CD8-positive, alpha-beta memory T cell (primary cell): ENCODE results near the gene APP. TPM values are rescaled to one million over a fixed set of nuclear protein-coding genes. Genes with fewer than 3 reads are reported as not detected.
"Not testable (repeated sequence)": the region's sequence is repeated elsewhere in the genome, so short reads cannot be mapped to it uniquely, and the experiment has no call there.

Experiments used
- CTCF ChIA-PET: fragments of 350-600 bp; sonication (Branson Sonifier 250); formaldehyde crosslinking; loops from one replicate; lab custom pipeline; 2021; ENCODE audit warnings: antibody characterized with exemption; lab: Charles Lee
- POLR2A ChIA-PET: fragments of 350-600 bp; sonication (Branson Sonifier 250); formaldehyde crosslinking; loops from one replicate; lab custom pipeline; 2021; ENCODE audit warnings: antibody characterized with exemption; lab: Charles Lee
- DNase-seq, 5 donors: peaks; one replicate each; pipeline versions ENCODE4 v3.0.0 to v3.0.0-alpha.2; 2020 to 2022; ENCODE audit warnings: mixed read lengths in 1 of 5
- H3K27ac ChIP-seq: one replicate; pipeline ENCODE4 v1.7.0; 2013; ENCODE audit warnings: low read depth, mild to moderate bottlenecking, low read length, moderate library complexity
- H3K27me3 ChIP-seq: 2 replicates; pipeline ENCODE4 v1.7.0; 2013; ENCODE audit warnings: low read length, mild to moderate bottlenecking; ENCODE audit not compliant: insufficient read depth, poor library complexity, severe bottlenecking
- H3K36me3 ChIP-seq: 2 replicates; pipeline ENCODE4 v1.7.0; 2013; ENCODE audit warnings: mild to moderate bottlenecking, low read length, moderate library complexity; ENCODE audit not compliant: insufficient read depth
- H3K4me1 ChIP-seq: 2 replicates; pipeline ENCODE4 v1.7.0; 2013; ENCODE audit warnings: mild to moderate bottlenecking, low read length, moderate library complexity; ENCODE audit not compliant: insufficient read depth
- H3K4me3 ChIP-seq: 2 replicates; pipeline ENCODE4 v1.7.0; 2013; ENCODE audit warnings: mild to moderate bottlenecking, low read length
- H3K9me3 ChIP-seq: 2 replicates; pipeline ENCODE4 v1.7.0; 2013; ENCODE audit warnings: mild to moderate bottlenecking, low read length
- H3K27ac Mint-ChIP-seq, 8 donors: one replicate each; pipeline ENCODE4 v1.8.0; 2020 to 2021; ENCODE audit warnings: mixed read lengths in 8 of 8, mild to moderate bottlenecking in 6 of 8, inconsistent platforms in 3 of 8, moderate library complexity in 3 of 8
- H3K27me3 Mint-ChIP-seq, 2 donors: one replicate each; pipeline ENCODE4 v1.8.0; 2020 to 2021; ENCODE audit warnings: mixed read lengths in 2 of 2, mild to moderate bottlenecking in 1 of 2, moderate library complexity in 1 of 2
- H3K36me3 Mint-ChIP-seq, 3 donors: one replicate each; pipeline ENCODE4 v1.8.0; 2020 to 2021; ENCODE audit warnings: mixed read lengths in 3 of 3, inconsistent platforms in 1 of 3, mild to moderate bottlenecking in 1 of 3
- H3K4me1 Mint-ChIP-seq, 3 donors: one replicate each; pipeline ENCODE4 v1.8.0; 2020 to 2021; ENCODE audit warnings: mixed read lengths in 3 of 3, inconsistent platforms in 1 of 3, mild to moderate bottlenecking in 1 of 3
- H3K4me3 Mint-ChIP-seq, 7 donors: one replicate each; pipeline ENCODE4 v1.8.0; 2020 to 2021; ENCODE audit warnings: mixed read lengths in 7 of 7, mild to moderate bottlenecking in 6 of 7, moderate library complexity in 4 of 7, inconsistent platforms in 2 of 7
- H3K9me3 Mint-ChIP-seq, 5 donors: one replicate each; pipeline ENCODE4 v1.8.0; 2020 to 2022; ENCODE audit warnings: mixed read lengths in 5 of 5, mild to moderate bottlenecking in 3 of 5, moderate library complexity in 2 of 5, inconsistent platforms in 1 of 5
- polyA plus RNA-seq: library from polyadenylated mRNA; unstranded; fragments of 300-500 nt; fragmentation: Illumina TruSeq; gene quantifications from one replicate; pipeline ENCODE4 v1.2.3, GENCODE V29; 2021
- total RNA-seq, 2 experiments: library from RNA; stranded (reverse); gene quantifications; one replicate each; pipeline ENCODE4 v1.2.3, GENCODE V29; 2021

Gene APP
- total and polyA plus RNA-seq, 3 experiments from 2014 or later, result 5.3 to 15.3 (median 15.2) TPM

- POLR2A ChIA-PET, result no interaction called here
- Mint-ChIP-seq H3K4me3 (no peak overlapping the region), H3K36me3 (peaks cover 0 to 1% (median 0%) of the 10 kb centered on the region in 3 donors), H3K27ac (no peak overlapping the region), H3K9me3 (no peaks in the 10 kb centered on the region), H3K4me1 (no peaks in the 10 kb centered on the region), H3K27me3 (no peaks in the 10 kb centered on the region)
- Histone ChIP-seq H3K4me3 (no peak overlapping the region), H3K36me3 (no peaks in the 10 kb centered on the region), H3K27me3 (no peaks in the 10 kb centered on the region), H3K4me1 (no peaks in the 10 kb centered on the region), H3K27ac (no peak overlapping the region), H3K9me3 (no peaks in the 10 kb centered on the region)
- CTCF ChIA-PET, result no interaction called here
- DNase-seq, result no peak
Observed at GRCh38 chr21:25925064-25925800, 245.3 kb downstream of the APP start.

DNA sequence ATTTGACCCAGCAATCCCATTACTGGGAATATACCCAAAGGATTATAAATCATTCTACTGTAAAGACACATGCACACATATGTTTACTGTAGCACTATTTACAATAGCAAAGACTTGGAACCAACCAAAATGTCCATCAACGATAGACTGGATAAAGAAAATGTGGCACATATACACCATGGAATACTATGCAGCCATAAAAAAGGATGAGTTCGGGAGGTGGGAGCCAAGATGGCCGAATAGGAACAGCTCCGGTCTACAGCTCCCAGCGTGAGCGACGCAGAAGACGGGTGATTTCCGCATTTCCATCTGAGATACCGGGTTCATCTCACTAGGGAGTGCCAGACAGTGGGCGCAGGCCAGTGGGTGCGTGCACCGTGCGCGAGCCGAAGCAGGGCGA, 252.4 kb downstream of the APP start:
- H3K27ac Mint-ChIP-seq, H3K27me3 ChIP-seq, DNase-seq, H3K4me1 ChIP-seq, CTCF ChIA-PET, H3K9me3 Mint-ChIP-seq, H3K4me1 Mint-ChIP-seq, H3K4me3 Mint-ChIP-seq, POLR2A ChIA-PET, H3K36me3 Mint-ChIP-seq, H3K4me3 ChIP-seq, H3K9me3 ChIP-seq, H3K27me3 Mint-ChIP-seq, H3K36me3 ChIP-seq, H3K27ac ChIP-seq: not testable (repeated sequence)

GRCh38 chr21:25916226-25916625, 254.3 kb downstream of the APP start:
- Mint-ChIP-seq H3K9me3 (peaks cover 5 to 8% (median 6%) of the 10 kb centered on the region in 5 donors), H3K4me3 (no peak overlapping the region), H3K27ac (no peak overlapping the region), H3K36me3 (peaks cover 0 to 7% (median 0%) of the 10 kb centered on the region in 3 donors), H3K4me1 (no peaks in the 10 kb centered on the region), H3K27me3 (peaks cover 0 to 2% of the 10 kb centered on the region in 2 donors)
- no peak for DNase-seq
- Histone ChIP-seq H3K4me1 (no peaks in the 10 kb centered on the region), H3K36me3 (no peaks in the 10 kb centered on the region), H3K4me3 (no peak overlapping the region), H3K27me3 (no peaks in the 10 kb centered on the region), H3K27ac (no peak overlapping the region), H3K9me3 (no peaks in the 10 kb centered on the region)
- ChIA-PET POLR2A (no interaction called here), CTCF (no interaction called here)

DNA sequence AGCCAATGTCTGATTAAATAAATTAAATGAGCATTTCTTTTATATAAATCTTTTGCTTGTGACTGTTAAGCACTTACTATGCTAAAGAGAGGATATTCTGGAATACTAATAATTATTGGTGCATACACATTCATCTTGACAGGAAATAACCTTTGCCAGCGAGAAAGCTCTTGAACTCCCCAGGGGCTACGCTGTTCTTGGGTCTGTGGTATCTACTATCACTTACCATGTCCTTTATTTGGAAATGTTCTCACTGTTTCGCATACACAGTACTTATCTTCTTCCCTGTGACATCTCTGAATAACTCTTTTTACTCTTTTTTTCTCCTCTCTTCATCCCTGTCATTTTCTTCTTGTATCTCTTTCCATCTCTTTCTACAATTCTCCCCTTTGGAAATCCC, 257.1 kb downstream of the APP start:
- peaks cover 0 to 2% of the 10 kb centered on the region in 2 donors for H3K27me3 Mint-ChIP-seq
- Histone ChIP-seq H3K36me3 (no peaks in the 10 kb centered on the region), H3K27ac (no peak overlapping the region), H3K27me3 (no peaks in the 10 kb centered on the region), H3K4me3 (no peak overlapping the region), H3K4me1 (no peaks in the 10 kb centered on the region), H3K9me3 (no peaks in the 10 kb centered on the region)
- H3K9me3 Mint-ChIP-seq, result peaks cover 5 to 8% (median 6%) of the 10 kb centered on the region in 5 donors
- no peak overlapping the region for H3K27ac Mint-ChIP-seq
- ChIA-PET POLR2A (no interaction called here), CTCF (no interaction called here)
- no peak for DNase-seq
- peaks cover 0 to 7% (median 0%) of the 10 kb centered on the region in 3 donors for H3K36me3 Mint-ChIP-seq
- H3K4me1 Mint-ChIP-seq, result no peaks in the 10 kb centered on the region
- no peak overlapping the region for H3K4me3 Mint-ChIP-seq

- no peak for DNase-seq
- Histone ChIP-seq H3K4me1 (no peaks in the 10 kb centered on the region), H3K4me3 (no peak overlapping the region), H3K9me3 (no peaks in the 10 kb centered on the region), H3K27me3 (no peaks in the 10 kb centered on the region), H3K27ac (no peak overlapping the region), H3K36me3 (no peaks in the 10 kb centered on the region)
- POLR2A ChIA-PET, result no interaction called here
- H3K9me3 Mint-ChIP-seq, result no peaks in the 10 kb centered on the region
- CTCF ChIA-PET, result no interaction called here
- no peaks in the 10 kb centered on the region for H3K36me3 Mint-ChIP-seq
- no peaks in the 10 kb centered on the region for H3K4me1 Mint-ChIP-seq
- no peaks in the 10 kb centered on the region for H3K27me3 Mint-ChIP-seq
- H3K27ac Mint-ChIP-seq, result no peak overlapping the region
- no peak overlapping the region for H3K4me3 Mint-ChIP-seq
Observed at GRCh38 chr21:25912402-25912746, 258.2 kb downstream of the APP start.

DNA sequence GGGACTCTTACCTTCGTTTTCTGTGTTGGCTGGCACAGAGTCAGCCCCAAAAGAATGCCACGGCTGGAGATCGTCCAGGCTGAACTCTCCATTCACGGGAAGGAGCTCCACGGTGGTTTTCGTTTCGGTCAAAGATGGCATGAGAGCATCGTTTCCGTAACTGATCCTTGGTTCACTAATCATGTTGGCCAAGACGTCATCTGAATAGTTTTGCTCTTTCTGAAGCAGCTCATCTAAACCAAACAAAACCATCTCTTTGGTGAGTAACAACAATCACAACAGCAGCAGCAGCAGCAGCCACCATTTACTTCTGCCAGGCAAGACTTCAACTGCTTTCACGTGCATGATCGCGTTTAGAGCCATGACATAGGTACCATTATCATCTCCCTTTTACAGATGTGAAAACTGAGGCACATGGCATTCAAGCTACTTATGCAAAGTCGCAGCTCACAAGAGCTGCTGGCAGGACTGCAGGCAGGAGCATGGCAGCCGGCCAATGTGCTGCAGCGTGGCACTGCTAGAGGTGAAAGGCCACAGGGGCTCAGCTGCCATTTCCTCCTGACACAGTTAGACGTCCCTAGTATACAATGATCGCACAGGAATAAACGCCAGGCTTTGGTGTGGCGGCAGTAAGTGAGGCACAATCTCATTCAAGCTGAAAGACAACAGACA, 258.7 kb downstream of the APP start:
- Histone ChIP-seq H3K4me3 (no peak overlapping the region), H3K36me3 (no peaks in the 10 kb centered on the region), H3K27me3 (no peaks in the 10 kb centered on the region), H3K4me1 (no peaks in the 10 kb centered on the region), H3K27ac (no peak overlapping the region), H3K9me3 (no peaks in the 10 kb centered on the region)
- Mint-ChIP-seq H3K4me3 (no peak overlapping the region), H3K9me3 (no peaks in the 10 kb centered on the region), H3K36me3 (no peaks in the 10 kb centered on the region), H3K27ac (no peak overlapping the region), H3K4me1 (no peaks in the 10 kb centered on the region), H3K27me3 (no peaks in the 10 kb centered on the region)
- ChIA-PET POLR2A (no interaction called here), CTCF (no interaction called here)
- no peak for DNase-seq

DNA sequence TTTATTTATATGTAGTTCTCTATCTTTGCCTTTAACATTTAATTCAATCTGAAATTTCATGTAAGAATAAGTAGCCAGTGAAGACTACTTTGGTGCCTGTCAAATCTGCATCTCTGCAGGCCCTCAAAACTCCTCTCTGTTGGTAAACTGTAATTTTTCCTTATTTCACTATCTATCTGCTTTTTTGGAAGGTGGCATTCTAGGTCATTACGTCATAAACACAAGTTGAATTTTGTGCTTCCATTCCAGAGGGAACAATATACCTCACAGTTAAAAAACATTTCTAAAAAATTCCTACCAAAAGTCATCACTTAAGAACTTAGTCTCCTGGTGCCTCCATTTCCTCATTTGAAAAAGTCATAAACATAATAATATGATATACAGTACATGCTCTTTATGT, 259.8 kb downstream of the APP start:
- no peak overlapping the region for H3K4me3 Mint-ChIP-seq
- Histone ChIP-seq H3K36me3 (no peaks in the 10 kb centered on the region), H3K27me3 (no peaks in the 10 kb centered on the region), H3K9me3 (no peaks in the 10 kb centered on the region), H3K4me3 (no peak overlapping the region), H3K4me1 (no peaks in the 10 kb centered on the region), H3K27ac (no peak overlapping the region)
- no peaks in the 10 kb centered on the region for H3K4me1 Mint-ChIP-seq
- H3K9me3 Mint-ChIP-seq, result no peaks in the 10 kb centered on the region
- CTCF ChIA-PET, result no interaction called here
- no peak overlapping the region for H3K27ac Mint-ChIP-seq
- POLR2A ChIA-PET, result no interaction called here
- H3K36me3 Mint-ChIP-seq, result no peaks in the 10 kb centered on the region
- no peak for DNase-seq
- no peaks in the 10 kb centered on the region for H3K27me3 Mint-ChIP-seq

DNA sequence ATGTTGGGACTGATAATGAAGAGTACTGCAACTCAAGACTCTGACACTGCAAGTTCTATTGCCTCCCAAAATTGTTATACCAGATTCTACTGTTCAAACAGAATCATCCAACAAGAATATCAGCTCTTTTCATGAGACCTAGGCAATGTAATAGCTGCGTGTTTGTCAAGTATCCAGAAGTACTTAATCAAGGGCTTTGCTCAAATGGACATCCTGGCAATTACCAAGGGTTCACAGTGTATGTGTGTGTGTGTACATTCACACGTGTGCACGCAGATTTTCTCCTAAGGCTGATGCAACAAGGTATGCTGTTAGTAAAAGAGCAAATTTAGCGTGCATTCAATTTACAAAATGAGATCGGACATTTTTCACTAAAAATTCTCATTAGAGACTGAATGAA, 261.2 kb downstream of the APP start:
- Histone ChIP-seq H3K27ac (no peak overlapping the region), H3K36me3 (no peaks in the 10 kb centered on the region), H3K4me3 (no peak overlapping the region), H3K9me3 (no peaks in the 10 kb centered on the region), H3K27me3 (no peaks in the 10 kb centered on the region), H3K4me1 (no peaks in the 10 kb centered on the region)
- no peak for DNase-seq
- Mint-ChIP-seq H3K27ac (no peak overlapping the region), H3K27me3 (peaks cover 0 to 1% of the 10 kb centered on the region in 2 donors), H3K4me3 (no peak overlapping the region), H3K36me3 (no peaks in the 10 kb centered on the region), H3K4me1 (no peaks in the 10 kb centered on the region), H3K9me3 (no peaks in the 10 kb centered on the region)
- ChIA-PET POLR2A (no interaction called here), CTCF (no interaction called here)
